ENCODE measurements around the gene LNX1. TPM values are rescaled to one million over a fixed set of nuclear protein-coding genes. Genes with fewer than 3 reads are reported as not detected.

LNX1 gene
- total and polyA plus RNA-seq, 2 of the 8 experiments (the other 6 are each of a cell fraction or from before 2014, with no cell fraction given) = 2.7 to 3.8 TPM

DNA sequence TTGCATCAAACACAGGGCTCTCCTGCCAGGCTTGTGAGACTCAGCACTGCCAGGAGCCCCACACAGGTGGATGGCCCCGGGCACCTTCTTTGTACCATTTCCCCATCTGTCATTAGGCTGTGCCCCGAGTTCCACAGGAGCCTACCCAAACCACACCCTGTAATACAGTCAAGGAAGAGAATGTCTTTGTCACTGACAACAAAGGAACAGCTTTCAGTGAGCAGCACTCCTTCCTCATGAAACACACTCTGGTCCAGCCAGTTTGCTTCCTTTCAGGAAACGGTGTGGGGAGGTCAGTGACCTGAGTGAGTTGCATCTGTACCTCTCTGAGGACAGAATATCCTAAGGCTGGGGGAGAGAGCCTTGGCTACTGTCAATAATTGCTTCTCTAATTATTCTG, 53.7 kb downstream of the LNX1 start:
- no peak overlapping the region for H2BK120ac ChIP-seq (replicated peaks; ENCODE audit: low read depth, low read length)
- no peak overlapping the region for H3K4me3 ChIP-seq (ENCODE audit: extremely low read depth in 1 of 4, insufficient read depth in 2 of 4, low read depth in 3 of 4, low read length in 4 of 4)
- H3K14ac ChIP-seq (ENCODE audit: insufficient read length) = no peak overlapping the region
- peaks cover 0 to 2% (median under 1%) of the 10 kb centered on the region in 4 experiments; a peak in 2 of 7 replicates for H3K4me1 ChIP-seq (replicated peaks in 1 of 4; ENCODE audit: control insufficient read depth in 3 of 4, insufficient read depth in 4 of 4, low read length in 3 of 4)
- ChIA-PET POLR2A (ENCODE audit: partially characterized antibody) (no interaction called here), CTCF (ENCODE audit: partially characterized antibody) (no interaction called here)
- H4K8ac ChIP-seq (ENCODE audit: extremely low read depth, insufficient read depth, low read length) = no peak overlapping the region
- no peaks in the 10 kb centered on the region for H3K9me3 ChIP-seq (ENCODE audit: insufficient read depth in 2 of 2, low read depth in 1 of 2, low read length in 1 of 2)
- DNase-seq (ENCODE audit: low read depth in 1 of 2, low spot score in 2 of 2) = no peak
- H4K91ac ChIP-seq (replicated peaks; ENCODE audit: insufficient read length, low read length) = no peak overlapping the region
- H4K5ac ChIP-seq (ENCODE audit: insufficient read length, low read depth, low read length) = no peak overlapping the region
- H3K9ac ChIP-seq (replicated peaks in 1 of 4; ENCODE audit: extremely low read depth in 1 of 4, low read depth in 3 of 4, low read length in 3 of 4) = no peak overlapping the region
- H3K23me2 ChIP-seq (ENCODE audit: low read depth, low read length) = no peaks in the 10 kb centered on the region
- no peaks in the 10 kb centered on the region for H3K79me2 ChIP-seq (ENCODE audit: control insufficient read depth in 1 of 2, insufficient read depth in 2 of 2, low read length in 2 of 2)
- no peaks in the 10 kb centered on the region for H3K79me1 ChIP-seq (ENCODE audit: low read depth, low read length)
- H3K23ac ChIP-seq (ENCODE audit: insufficient read length) = no peak overlapping the region
- H3K36me3 ChIP-seq (ENCODE audit: control insufficient read depth in 2 of 4, insufficient read depth in 4 of 4, low read length in 3 of 4) = no peaks in the 10 kb centered on the region
- H2BK20ac ChIP-seq (ENCODE audit: low read length) = no peak overlapping the region
- H2BK12ac ChIP-seq (ENCODE audit: low read depth, low read length) = no peak overlapping the region
- H3K27me3 ChIP-seq (replicated peaks in 1 of 4; ENCODE audit: control insufficient read depth in 3 of 4, extremely low read depth in 1 of 4, insufficient read depth in 3 of 4, low read length in 3 of 4) = peaks cover 0 to 5% (median 3%) of the 10 kb centered on the region in 4 experiments; a peak in 4 of 7 replicates
- no peak overlapping the region for H3K18ac ChIP-seq (ENCODE audit: extremely low read depth, low read length)
- no peak overlapping the region for H3K56ac ChIP-seq (replicated peaks; ENCODE audit: insufficient read length, low read depth, low read length)
- no peak for FAIRE-seq
- TF ChIP-seq EGR1 (IDR thresholded peaks at IDR 0.05; ENCODE audit: borderline replicate concordance, low read depth, low read length) = no peak
- no peak for TF ChIP-seq SIX5 (IDR thresholded peaks at IDR 0.05; ENCODE audit: low read depth, low read length)
- no peak for TF ChIP-seq RBBP5 (IDR thresholded peaks at IDR 0.05; ENCODE audit: borderline replicate concordance, low read depth, low read length)
- no peak for TF ChIP-seq HDAC2 (IDR thresholded peaks at IDR 0.05; ENCODE audit: borderline replicate concordance in 1 of 2, low read depth in 2 of 2, low read length in 2 of 2)
- TF ChIP-seq POU5F1 (IDR thresholded peaks at IDR 0.05; ENCODE audit: low read depth, low read length) = no peak
- no peak for TF ChIP-seq SP4 (IDR thresholded peaks at IDR 0.05; ENCODE audit: low read length)
- no peak for TF ChIP-seq RNF2 (IDR thresholded peaks at IDR 0.05; ENCODE audit: borderline replicate concordance, low read depth, low read length, missing control alignments, poor library complexity, severe bottlenecking)
- no peak for TF ChIP-seq POLR2AphosphoS5 (IDR thresholded peaks at IDR 0.05; ENCODE audit: low read depth, low read length)
- no peak for TF ChIP-seq KDM5A (IDR thresholded peaks at IDR 0.05; ENCODE audit: low read length)
- no peak for TF ChIP-seq CREB1 (IDR thresholded peaks at IDR 0.05)
- no peak for TF ChIP-seq JUND (IDR thresholded peaks at IDR 0.05; ENCODE audit: low read length)
- no peak overlapping the region for H3K4ac ChIP-seq (replicated peaks; ENCODE audit: insufficient read length, low read depth, low read length)
- H2AFZ ChIP-seq (ENCODE audit: low read length) = no peak overlapping the region
- WGBS, 2 experiments (ENCODE audit: extremely low coverage in 1 of 2, insufficient coverage in 1 of 2, insufficient read length in 1 of 2, insufficient replicate concordance in 2 of 2, low coverage in 1 of 2, low lambda C conversion rate in 2 of 2, missing lambda C conversion rate in 1 of 2) = 74% methylated on average over 3 of the region's 3 CpGs; no CpG with 5 or more reads in 1 of the 2 experiments
- no peak overlapping the region for H3K4me2 ChIP-seq (ENCODE audit: insufficient read depth in 1 of 2, low read depth in 2 of 2, low read length in 2 of 2)
- no peak overlapping the region for H2BK5ac ChIP-seq (ENCODE audit: low read depth, low read length)
- H2BK15ac ChIP-seq (ENCODE audit: low read length) = no peak overlapping the region
- no peak overlapping the region for H2AK5ac ChIP-seq (ENCODE audit: low read depth, low read length)
- H4K20me1 ChIP-seq (replicated peaks in 1 of 2; ENCODE audit: control insufficient read depth in 1 of 2, insufficient read depth in 2 of 2, low read length in 2 of 2) = no peaks in the 10 kb centered on the region
- no peak overlapping the region for H3K27ac ChIP-seq (ENCODE audit: low read depth, low read length)

Data from H1 (cell line).